ENCODE data around the gene FOXP1. TPM values are rescaled to one million over a fixed set of nuclear protein-coding genes. Genes with fewer than 3 reads are reported as not detected.

Gene FOXP1
- total and polyA plus RNA-seq, 9 of the 15 experiments (the other 6 are each of a cell fraction or from before 2014, with no cell fraction given), result 7.7 to 34.5 (median 13.7) TPM

GRCh38 chr3:70996082-70996481, 587.4 kb downstream of the FOXP1 start (continued):
- TF ChIP-seq CREB5 (CRISPR knock-in tag; IDR thresholded peaks at IDR 0.05), result no peak
- TF ChIP-seq ZNF551 (CRISPR knock-in tag; IDR thresholded peaks at IDR 0.05), result no peak
- TF ChIP-seq ATF1 (CRISPR knock-in tag; IDR thresholded peaks at IDR 0.05), result no peak
- no peak for TF ChIP-seq ATF1 (tag; IDR thresholded peaks at IDR 0.05)

GRCh38 chr3:70994644-70995043, 588.9 kb downstream of the FOXP1 start:
- intact Hi-C loops (cut with micrococcal nuclease), result no loop called here
- Histone ChIP-seq H3K79me2 (ENCODE audit: control insufficient read depth, insufficient read depth, low read length) (no peaks in the 10 kb centered on the region), H3K4me1 (replicated peaks in 1 of 2; ENCODE audit: control insufficient read depth in 2 of 2, insufficient read depth in 2 of 2, low read length in 2 of 2) (no peaks in the 10 kb centered on the region), H4K20me1 (replicated peaks; ENCODE audit: control insufficient read depth, insufficient read depth, low read length) (no peaks in the 10 kb centered on the region), H3K9ac (ENCODE audit: insufficient read depth in 1 of 2, low read depth in 2 of 2, low read length in 2 of 2) (no peak overlapping the region), H3K36me3 (ENCODE audit: control insufficient read depth, insufficient read depth, low read length) (peaks cover 39% of the 10 kb centered on the region; the same call in 2 of the 3 replicates), H3K27ac (ENCODE audit: extremely low read depth, low read depth, low read length) (no peak overlapping the region), H2AFZ (ENCODE audit: low read depth, low read length) (no peak overlapping the region), H3K9me1 (ENCODE audit: control insufficient read depth, insufficient read depth, low read length) (no peaks in the 10 kb centered on the region), H3K4me3 (no peak overlapping the region), H3K4me2 (ENCODE audit: insufficient read depth, low read length) (no peak overlapping the region), H3K9me3 (replicated peaks; ENCODE audit: control insufficient read depth, insufficient read depth, low read depth, low read length) (no peaks in the 10 kb centered on the region), H3K27me3 (ENCODE audit: control insufficient read depth in 2 of 2, insufficient read depth in 2 of 2, low read length in 2 of 2) (no peaks in the 10 kb centered on the region)
- in situ Hi-C loops (cut with MboI), result no loop called here
- POLR2A ChIA-PET, result no interaction called here
- DNase-seq (ENCODE audit: extremely low read depth in 1 of 4, low spot score in 3 of 4) (no peak), ATAC-seq (no peak), FAIRE-seq (no peak)
- WGBS (ENCODE audit: insufficient coverage, low coverage, missing lambda C conversion rate), result 93% methylated on average over 3 of the region's 3 CpGs
- TF ChIP-seq, protein P1, sequence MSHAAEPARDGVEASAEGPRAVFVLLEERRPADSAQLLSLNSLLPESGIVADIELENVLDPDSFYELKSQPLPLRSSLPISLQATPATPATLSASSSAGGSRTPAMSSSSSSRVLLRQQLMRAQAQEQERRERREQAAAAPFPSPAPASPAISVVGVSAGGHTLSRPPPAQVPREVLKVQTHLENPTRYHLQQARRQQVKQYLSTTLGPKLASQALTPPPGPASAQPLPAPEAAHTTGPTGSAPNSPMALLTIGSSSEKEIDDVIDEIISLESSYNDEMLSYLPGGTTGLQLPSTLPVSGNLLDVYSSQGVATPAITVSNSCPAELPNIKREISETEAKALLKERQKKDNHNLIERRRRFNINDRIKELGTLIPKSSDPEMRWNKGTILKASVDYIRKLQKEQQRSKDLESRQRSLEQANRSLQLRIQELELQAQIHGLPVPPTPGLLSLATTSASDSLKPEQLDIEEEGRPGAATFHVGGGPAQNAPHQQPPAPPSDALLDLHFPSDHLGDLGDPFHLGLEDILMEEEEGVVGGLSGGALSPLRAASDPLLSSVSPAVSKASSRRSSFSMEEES (CRISPR knock-in tag; IDR thresholded peaks at IDR 0.05), result peak; percentile 25; the same call in 1 of the 2 replicates
- no peak for TF ChIP-seq DIDO1 (tag; IDR thresholded peaks at IDR 0.05; ENCODE audit: low read depth)
- CTCF ChIA-PET (ENCODE audit: low intra/inter-chr PET ratio), result no interaction called here
- no TSS peak for BruUV-seq (replicated peaks)
